Coronary artery (tissue), 2 donors: ENCODE results near the gene SCFD2.

ENCODE experiments used
- DNase-seq: peaks from one replicate; pipeline ENCODE4 v3.0.0-alpha.2; 2017; ENCODE audit warnings: low spot score
- H3K27ac ChIP-seq, 2 donors: fragments of 200-600 bp; sonication (generic); one replicate each; pipeline ENCODE4 v1.5.1; 2016 to 2019
- H3K4me3 ChIP-seq: fragments of 200-600 bp; sonication (generic); 2 replicates; pipeline ENCODE4 v1.5.1; 2016; ENCODE audit warnings: mild to moderate bottlenecking, moderate library complexity
- TF ChIP-seq, protein P1 (sequence below): fragments of 200-600 bp; sonication (generic); IDR thresholded peaks from one replicate; pipeline ENCODE4 v1.5.1; 2019; ENCODE audit warnings: antibody characterized with exemption

The SCFD2 gene

GRCh38 chr4:53018471-53018870 is 347.4 kb downstream of the SCFD2 start:
- Histone ChIP-seq H3K4me3 (no peak overlapping the region), H3K27ac (peak overlapping the region in 1 of 2 donors; percentile 21)
- no peak for DNase-seq
- TF ChIP-seq, protein P1, sequence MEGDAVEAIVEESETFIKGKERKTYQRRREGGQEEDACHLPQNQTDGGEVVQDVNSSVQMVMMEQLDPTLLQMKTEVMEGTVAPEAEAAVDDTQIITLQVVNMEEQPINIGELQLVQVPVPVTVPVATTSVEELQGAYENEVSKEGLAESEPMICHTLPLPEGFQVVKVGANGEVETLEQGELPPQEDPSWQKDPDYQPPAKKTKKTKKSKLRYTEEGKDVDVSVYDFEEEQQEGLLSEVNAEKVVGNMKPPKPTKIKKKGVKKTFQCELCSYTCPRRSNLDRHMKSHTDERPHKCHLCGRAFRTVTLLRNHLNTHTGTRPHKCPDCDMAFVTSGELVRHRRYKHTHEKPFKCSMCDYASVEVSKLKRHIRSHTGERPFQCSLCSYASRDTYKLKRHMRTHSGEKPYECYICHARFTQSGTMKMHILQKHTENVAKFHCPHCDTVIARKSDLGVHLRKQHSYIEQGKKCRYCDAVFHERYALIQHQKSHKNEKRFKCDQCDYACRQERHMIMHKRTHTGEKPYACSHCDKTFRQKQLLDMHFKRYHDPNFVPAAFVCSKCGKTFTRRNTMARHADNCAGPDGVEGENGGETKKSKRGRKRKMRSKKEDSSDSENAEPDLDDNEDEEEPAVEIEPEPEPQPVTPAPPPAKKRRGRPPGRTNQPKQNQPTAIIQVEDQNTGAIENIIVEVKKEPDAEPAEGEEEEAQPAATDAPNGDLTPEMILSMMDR, result no peak

DNA sequence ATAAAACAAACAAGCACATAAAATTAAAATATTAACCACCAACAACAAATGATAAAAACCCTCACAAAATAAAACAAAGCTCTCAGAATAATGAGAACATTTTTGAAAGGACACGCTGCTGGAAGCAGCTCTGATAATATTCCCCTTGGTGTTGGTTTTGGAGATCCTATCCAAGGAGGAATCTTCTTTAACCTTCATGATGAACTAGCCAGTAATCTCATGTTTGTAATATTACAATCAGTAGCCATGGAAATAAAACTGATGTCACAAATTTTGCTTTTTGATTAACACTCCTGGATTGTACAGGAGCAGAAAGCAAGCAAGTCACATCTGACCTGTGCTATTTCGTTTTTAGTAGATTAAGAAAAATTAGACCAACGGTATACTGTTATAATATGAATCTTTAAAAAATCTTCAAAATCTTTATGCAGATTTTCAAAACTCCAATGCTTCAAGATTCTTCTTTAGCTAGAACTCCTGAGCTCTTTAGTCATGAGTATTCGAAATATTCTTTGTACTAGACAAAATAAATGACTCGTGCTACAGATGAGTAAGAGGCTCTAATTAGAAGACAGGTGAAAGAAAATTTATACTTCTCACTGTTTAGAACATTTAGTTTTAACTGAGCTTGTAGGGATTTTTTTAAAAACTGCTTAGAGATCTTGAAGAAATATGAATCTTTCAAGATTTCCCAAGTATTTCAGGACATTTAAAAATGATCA is 349.6 kb downstream of the SCFD2 start:
- Histone ChIP-seq H3K27ac (no peak overlapping the region), H3K4me3 (no peak overlapping the region)
- TF ChIP-seq, protein P1, result no peak
- DNase-seq, result no peak

DNA sequence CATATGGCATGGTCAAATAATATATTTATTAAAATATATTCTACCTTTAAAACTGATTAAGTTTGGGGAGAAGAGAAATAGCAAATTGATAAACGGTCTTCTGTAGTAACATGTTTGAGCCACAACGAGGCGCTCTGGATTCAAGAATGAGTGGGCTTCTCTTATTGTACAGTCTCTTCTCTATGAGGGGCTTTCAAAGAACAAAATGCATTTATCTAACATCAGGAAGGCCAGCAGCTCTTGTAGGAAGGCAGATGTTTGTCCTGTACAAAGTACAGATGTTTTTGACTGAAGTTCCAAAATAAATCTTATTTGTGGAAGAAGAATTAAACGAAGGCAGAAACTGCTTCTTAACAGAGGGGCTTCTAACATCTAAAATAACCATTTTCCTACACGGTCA is 350.2 kb downstream of the SCFD2 start:
- Histone ChIP-seq H3K27ac (no peak overlapping the region), H3K4me3 (no peak overlapping the region)
- TF ChIP-seq, protein P1, result peak; percentile 61
- no peak for DNase-seq

DNA sequence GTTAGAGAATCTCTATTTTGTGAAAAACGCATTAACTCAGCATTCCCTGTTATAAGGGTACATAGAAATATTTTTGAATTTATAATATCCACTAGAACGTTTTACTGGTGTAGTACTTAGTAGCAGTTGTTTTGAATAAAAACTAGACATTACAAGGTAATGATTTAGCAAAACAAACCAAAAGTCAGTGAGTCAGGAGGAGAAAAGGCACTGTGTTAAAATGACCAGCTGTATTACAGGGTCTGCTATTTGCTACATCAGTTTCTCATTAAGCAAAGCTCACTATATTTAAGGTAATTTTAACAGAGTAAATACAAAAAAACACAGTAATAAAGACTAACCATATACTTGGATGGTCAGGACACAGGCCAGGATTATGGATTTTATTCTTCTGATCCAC is 351.0 kb downstream of the SCFD2 start:
- Histone ChIP-seq H3K27ac (no peak overlapping the region), H3K4me3 (no peak overlapping the region)
- no peak for DNase-seq
- TF ChIP-seq, protein P1, result no peak

GRCh38 chr4:53013873-53014775 is 351.7 kb downstream of the SCFD2 start:
- DNase-seq, result no peak
- Histone ChIP-seq H3K4me3 (no peak overlapping the region), H3K27ac (no peak overlapping the region)
- TF ChIP-seq, protein P1, result no peak

DNA sequence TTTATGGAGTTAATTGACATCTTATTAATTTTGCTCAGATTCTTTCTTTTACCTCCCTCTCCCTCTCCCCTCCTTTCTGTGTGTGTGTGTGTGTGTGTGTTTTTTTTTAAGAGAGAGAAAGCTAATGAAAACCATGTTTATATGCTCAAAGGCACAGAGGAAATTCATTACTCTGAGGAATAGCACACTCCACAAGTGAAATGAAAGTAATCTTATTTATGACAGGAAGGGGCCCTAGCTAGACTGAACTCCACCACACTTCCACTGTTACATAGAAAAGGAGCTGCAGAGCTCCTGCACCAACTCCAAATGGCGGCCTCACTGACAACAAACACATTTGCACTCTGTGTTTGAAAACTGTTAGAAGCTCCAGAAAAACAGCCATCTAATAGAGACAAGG is 353.1 kb downstream of the SCFD2 start:
- TF ChIP-seq, protein P1, result no peak
- Histone ChIP-seq H3K4me3 (no peak overlapping the region), H3K27ac (peak overlapping the region in 1 of 2 donors; percentile 36)
- DNase-seq, result no peak
